CD14-positive monocyte (primary cell): Measurements from ENCODE around the gene ENO1. TPM values are rescaled to one million over a fixed set of nuclear protein-coding genes. Genes with fewer than 3 reads are reported as not detected.

Source experiments
- DNase-seq, 3 donors: peaks; one replicate each; pipeline ENCODE4 v3.0.0-alpha.2; 2011 to 2022
- H2AFZ ChIP-seq: 2 replicates; pipeline ENCODE4 v1.6.0; 2012; ENCODE audit warnings: mild to moderate bottlenecking, low read depth, low read length, inconsistent platforms; ENCODE audit not compliant: insufficient read depth, poor library complexity, severe bottlenecking
- H3K27ac ChIP-seq, 2 donors: 1 replicate in 1 of 2; 2 replicates in 1 of 2; pipeline ENCODE4 v1.5.1; 2012 to 2013; ENCODE audit warnings: low read length in 2 of 2, control low read depth in 1 of 2, inconsistent platforms in 1 of 2, low read depth in 1 of 2, mild to moderate bottlenecking in 1 of 2
- H3K27me3 ChIP-seq, 2 donors: one replicate each; pipeline versions ENCODE4 v1.6.0 to v1.6.1; 2011 to 2013; ENCODE audit warnings: low read length in 2 of 2; ENCODE audit not compliant: control insufficient read depth in 2 of 2, insufficient read depth in 2 of 2
- H3K36me3 ChIP-seq, 2 donors: replicated peaks in 1 of 2; 1 replicate in 1 of 2; 2 replicates in 1 of 2; pipeline versions ENCODE4 v1.5.1 to v1.6.1; 2012 to 2013; ENCODE audit warnings: low read length in 2 of 2, control low read depth in 1 of 2, inconsistent platforms in 1 of 2, mild to moderate bottlenecking in 1 of 2; ENCODE audit not compliant: insufficient read depth in 2 of 2, control insufficient read depth in 1 of 2
- H3K4me1 ChIP-seq, 2 donors: 1 replicate in 1 of 2; 2 replicates in 1 of 2; pipeline versions ENCODE4 v1.5.1 to v1.6.1; 2012 to 2013; ENCODE audit warnings: low read length in 2 of 2, control low read depth in 1 of 2, inconsistent platforms in 1 of 2, mild to moderate bottlenecking in 1 of 2, moderate library complexity in 1 of 2; ENCODE audit not compliant: insufficient read depth in 2 of 2, control insufficient read depth in 1 of 2
- H3K4me2 ChIP-seq: replicated peaks from 2 replicates; pipeline ENCODE3; 2012; ENCODE audit warnings: low read length, moderate library complexity, mild to moderate bottlenecking; ENCODE audit not compliant: poor library complexity, severe bottlenecking; ENCODE audit errors: extremely low read depth
- H3K4me3 ChIP-seq, 3 experiments: fragments of 200-600 bp in 1 of 3; sonication (generic) in 1 of 3; replicated peaks in 1 of 3; 1 replicate in 2 of 3; 2 replicates in 1 of 3; pipeline ENCODE4 v1.5.1; 2011 to 2013; ENCODE audit warnings: low read length in 3 of 3, mild to moderate bottlenecking in 3 of 3, control low read depth in 2 of 3, low read depth in 2 of 3, inconsistent platforms in 1 of 3, moderate library complexity in 1 of 3
- H3K79me2 ChIP-seq: 2 replicates; pipeline ENCODE4 v1.6.0; 2012; ENCODE audit warnings: mild to moderate bottlenecking, control low read depth, inconsistent platforms, low read length, moderate library complexity; ENCODE audit not compliant: insufficient read depth
- H3K9ac ChIP-seq: 2 replicates; pipeline ENCODE4 v1.6.0; 2017; ENCODE audit warnings: low read length, mild to moderate bottlenecking; ENCODE audit not compliant: insufficient read depth, poor library complexity, severe bottlenecking
- H3K9me3 ChIP-seq, 2 donors: replicated peaks in 1 of 2; 1 replicate in 1 of 2; 2 replicates in 1 of 2; pipeline versions ENCODE4 v1.5.1 to v1.6.1; 2012 to 2013; ENCODE audit warnings: low read length in 2 of 2, control low read depth in 1 of 2; ENCODE audit not compliant: control insufficient read depth in 1 of 2, insufficient read depth in 1 of 2
- H4K20me1 ChIP-seq: 2 replicates; pipeline ENCODE4 v1.6.0; 2012; ENCODE audit warnings: mild to moderate bottlenecking, low read length, control low read depth, moderate library complexity; ENCODE audit not compliant: insufficient read depth
- H3K27ac Mint-ChIP-seq, 7 donors: one replicate each; pipeline ENCODE4 v1.8.0; 2020; ENCODE audit warnings: mild to moderate bottlenecking in 7 of 7, mixed read lengths in 7 of 7, moderate library complexity in 6 of 7, inconsistent platforms in 2 of 7
- H3K27me3 Mint-ChIP-seq, 3 donors: one replicate each; pipeline ENCODE4 v1.8.0; 2021 to 2022; ENCODE audit warnings: low read depth in 3 of 3, mild to moderate bottlenecking in 3 of 3, mixed read lengths in 3 of 3, moderate library complexity in 3 of 3, inconsistent platforms in 1 of 3
- H3K36me3 Mint-ChIP-seq, 2 donors: one replicate each; pipeline ENCODE4 v1.8.0; 2020; ENCODE audit warnings: mixed read lengths in 2 of 2, inconsistent platforms in 1 of 2, mild to moderate bottlenecking in 1 of 2
- H3K4me1 Mint-ChIP-seq: one replicate; pipeline ENCODE4 v1.8.0; 2020; ENCODE audit warnings: mild to moderate bottlenecking, mixed read lengths
- H3K4me3 Mint-ChIP-seq, 2 donors: one replicate each; pipeline ENCODE4 v1.8.0; 2020; ENCODE audit warnings: mild to moderate bottlenecking in 2 of 2, mixed read lengths in 2 of 2, moderate library complexity in 1 of 2
- H3K9me3 Mint-ChIP-seq, 7 donors: one replicate each; pipeline ENCODE4 v1.8.0; 2020 to 2022; ENCODE audit warnings: mixed read lengths in 7 of 7, mild to moderate bottlenecking in 6 of 7, moderate library complexity in 6 of 7, inconsistent platforms in 2 of 7
- CTCF ChIP-seq: fragments of 200-600 bp; IDR thresholded peaks from one replicate; pipeline ENCODE4 v1.8.0; 2022; ENCODE audit warnings: antibody characterized with exemption, mild to moderate bottlenecking
- WGBS: methylation state at CpG from one replicate; pipeline ENCODE4 v1.1.5; 2013; ENCODE audit warnings: missing lambda C conversion rate; ENCODE audit not compliant: insufficient coverage; 5-methylcytosine and 5-hydroxymethylcytosine counted together
- intact Hi-C, 2 donors: fragments of 100-400 bp; cut with micrococcal nuclease; formaldehyde crosslinking; loops; one replicate each; pipeline versions ENCODE4 v1.15.0 to v1.15.1; 2023
- polyA plus RNA-seq, 3 donors: library from polyadenylated mRNA; depleted of rRNA in 1 of 3; unstranded in 2 of 3; stranded (reverse) in 1 of 3; fragments of 300-500 nt in 2 of 3; fragments of >200 nt in 1 of 3; fragmentation: Illumina TruSeq in 2 of 3; gene quantifications; 1 replicate in 2 of 3; 2 replicates in 1 of 3; pipeline ENCODE4 v1.2.3, GENCODE V29; 2012 to 2021

Gene ENO1
- polyA plus RNA-seq, 3 donors = 525 to 1,573 (median 1,458) TPM

- no peaks in the 10 kb centered on the region for H3K27me3 ChIP-seq
- H4K20me1 ChIP-seq = no peaks in the 10 kb centered on the region
- H3K27ac ChIP-seq = no peak overlapping the region
- no peak for DNase-seq
- H3K9me3 ChIP-seq = no peaks in the 10 kb centered on the region
- no peak overlapping the region for H3K4me2 ChIP-seq
- TF ChIP-seq CTCF = no peak
- Mint-ChIP-seq H3K4me1 (peaks cover 28% of the 10 kb centered on the region), H3K27me3 (peaks cover 0 to 2% (median 1%) of the 10 kb centered on the region in 3 donors), H3K27ac (no peak overlapping the region), H3K9me3 (no peaks in the 10 kb centered on the region), H3K4me3 (no peak overlapping the region), H3K36me3 (no peaks in the 10 kb centered on the region)
- intact Hi-C loops = no loop called here
- no peak overlapping the region for H3K9ac ChIP-seq
- no peaks in the 10 kb centered on the region for H3K36me3 ChIP-seq
- H3K4me3 ChIP-seq = no peak overlapping the region
- H2AFZ ChIP-seq = no peak overlapping the region
- peaks cover 33% of the 10 kb centered on the region for H3K79me2 ChIP-seq
- peaks cover 17 to 30% of the 10 kb centered on the region in 2 donors for H3K4me1 ChIP-seq
These were observed 64.5 kb downstream of the ENO1 start for GRCh38 chr1:8813991-8814390.

- H3K9me3 Mint-ChIP-seq = no peaks in the 10 kb centered on the region
These were observed 65.3 kb downstream of the ENO1 start for GRCh38 chr1:8813016-8813763.

More at GRCh38 chr1:8813016-8813763, 65.3 kb downstream of the ENO1 start:
- H3K27me3 Mint-ChIP-seq = peaks cover 0 to 2% (median 1%) of the 10 kb centered on the region in 3 donors
- no peak overlapping the region for H3K4me3 Mint-ChIP-seq
- Histone ChIP-seq H3K27ac (no peak overlapping the region), H3K36me3 (no peaks in the 10 kb centered on the region), H3K4me2 (no peak overlapping the region), H3K4me3 (no peak overlapping the region), H4K20me1 (no peaks in the 10 kb centered on the region), H3K79me2 (peaks cover 38% of the 10 kb centered on the region), H2AFZ (no peak overlapping the region), H3K9me3 (no peaks in the 10 kb centered on the region), H3K4me1 (peaks cover 11 to 26% of the 10 kb centered on the region in 2 donors), H3K9ac (no peak overlapping the region), H3K27me3 (no peaks in the 10 kb centered on the region)
- no peaks in the 10 kb centered on the region for H3K36me3 Mint-ChIP-seq
- TF ChIP-seq CTCF = no peak
- WGBS = no CpG with 5 or more reads among the region's 6 CpGs
- H3K27ac Mint-ChIP-seq = no peak overlapping the region
- intact Hi-C loops = no loop called here
- DNase-seq = no peak
- peaks cover 24% of the 10 kb centered on the region for H3K4me1 Mint-ChIP-seq
